ENCODE measurements around the gene PLPP3.

The PLPP3 gene

DNA sequence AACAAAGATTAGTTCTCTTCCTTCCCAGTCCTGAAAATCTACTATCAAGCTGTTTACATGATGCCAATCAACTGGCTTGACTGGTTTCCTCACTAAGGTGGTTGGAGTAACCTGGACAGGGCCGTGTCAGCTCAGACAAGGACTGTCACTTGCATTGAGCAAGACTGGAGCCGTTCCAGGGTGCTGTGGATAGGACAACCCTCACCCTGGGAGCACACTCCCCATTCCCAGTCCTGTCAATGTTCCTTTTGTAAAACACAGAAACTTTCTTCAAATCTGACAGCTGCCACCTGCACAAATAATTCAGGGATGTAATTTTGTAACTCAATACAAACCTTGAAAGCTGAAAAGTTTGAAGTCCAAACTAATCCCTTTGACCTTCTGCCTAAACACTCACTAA, 31.4 kb downstream of the PLPP3 start:
- DNase-seq (ENCODE audit: low read depth) = no peak

DNA sequence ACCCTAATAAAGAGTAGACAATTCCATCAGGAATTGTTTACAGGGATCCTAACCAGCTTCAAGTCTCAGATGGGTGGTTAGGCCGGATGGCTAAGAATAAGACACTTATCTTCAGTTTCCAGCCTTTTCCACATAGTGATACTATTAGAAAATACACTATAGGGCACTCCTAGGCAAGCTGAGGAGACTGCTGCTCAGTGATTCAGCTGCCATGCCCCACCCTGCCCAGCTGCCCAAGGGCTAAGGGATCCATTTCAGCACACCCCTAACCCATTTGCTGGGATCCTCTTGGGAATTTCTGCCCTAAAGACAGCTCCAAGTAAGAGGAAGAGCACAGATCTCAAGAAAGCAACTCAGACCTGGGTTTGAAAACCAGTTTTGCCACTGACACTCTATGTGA, 31.9 kb downstream of the PLPP3 start:
- DNase-seq (ENCODE audit: low read depth) = no peak

DNA sequence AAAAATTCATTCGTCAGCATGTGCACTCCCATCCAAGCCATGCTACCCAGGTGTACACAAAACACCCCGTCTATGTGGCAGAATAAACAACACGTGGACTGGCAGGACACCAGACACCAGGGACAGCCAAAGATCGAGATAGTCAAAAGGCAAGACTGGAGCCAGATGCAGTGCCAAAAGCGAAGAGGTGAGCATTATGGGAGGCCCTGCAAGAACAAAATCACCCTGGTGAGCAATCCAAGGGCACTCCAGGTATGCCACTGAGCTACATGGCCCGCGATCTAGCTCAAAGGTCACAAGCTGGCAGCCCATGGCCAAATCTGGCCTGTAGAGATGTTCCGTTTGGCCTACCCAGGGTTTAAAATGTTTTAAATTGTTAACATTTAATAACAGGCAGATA, 33.7 kb downstream of the PLPP3 start:
- DNase-seq (ENCODE audit: low read depth) = no peak

DNA sequence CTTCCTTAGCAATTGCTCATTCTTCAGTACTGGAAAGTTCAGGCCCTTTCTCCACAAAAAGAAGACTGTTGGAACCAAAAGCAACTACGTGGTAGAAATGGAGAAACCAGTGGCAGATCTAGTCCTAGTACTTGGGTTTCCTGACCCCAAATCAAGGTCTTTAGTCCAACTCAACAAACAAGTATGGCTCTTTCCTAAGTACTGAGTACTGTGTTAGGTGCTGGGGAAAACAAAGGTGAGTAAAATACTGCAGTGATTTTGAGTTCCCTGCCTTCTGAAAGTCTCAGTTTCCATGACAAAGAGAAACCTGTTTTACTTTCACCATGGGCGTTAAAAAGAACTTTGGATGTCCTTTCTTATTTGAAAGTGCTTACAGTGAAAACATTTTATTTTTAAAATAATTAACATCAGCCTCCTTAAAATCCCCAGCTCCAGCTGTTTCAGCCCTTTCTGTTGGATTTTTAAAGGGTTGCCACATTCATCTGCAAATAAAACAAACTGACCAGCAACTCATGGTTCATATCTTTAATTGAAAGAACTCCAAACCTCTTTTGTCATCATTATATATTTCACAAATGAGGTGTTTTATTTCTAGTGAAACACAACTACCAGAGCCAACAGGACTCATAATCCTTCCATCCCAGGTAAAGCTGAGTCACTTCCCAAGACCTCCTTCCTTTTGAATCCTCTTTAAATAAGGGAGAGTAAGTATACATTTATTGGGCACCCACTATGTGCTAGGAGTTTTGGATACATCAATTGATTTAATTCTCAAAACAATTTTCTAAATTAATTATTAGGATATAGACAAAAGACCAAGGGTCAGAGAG, 35.4 kb downstream of the PLPP3 start:
- no peak for DNase-seq (ENCODE audit: low read depth)

DNA sequence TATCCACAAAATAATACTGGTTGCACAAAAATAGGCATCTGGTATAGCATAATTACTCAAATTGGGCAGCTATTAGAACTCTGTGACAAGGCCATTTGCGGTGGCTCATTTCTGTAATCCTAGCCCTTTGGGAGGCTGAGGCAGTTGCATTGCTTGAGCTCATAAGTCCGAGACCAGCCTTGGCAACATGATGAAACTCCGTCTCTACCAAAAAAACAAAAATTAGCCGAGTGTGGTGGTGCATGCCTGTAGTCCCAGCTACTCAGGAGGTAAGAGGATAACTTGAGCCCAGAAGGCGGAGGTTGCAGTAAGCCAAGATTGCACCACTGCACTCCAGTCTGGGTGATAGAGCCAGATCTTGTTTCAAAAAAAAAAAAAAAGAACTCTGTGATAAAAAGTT, 36.7 kb downstream of the PLPP3 start:
- DNase-seq (ENCODE audit: low read depth) = no peak

DNA sequence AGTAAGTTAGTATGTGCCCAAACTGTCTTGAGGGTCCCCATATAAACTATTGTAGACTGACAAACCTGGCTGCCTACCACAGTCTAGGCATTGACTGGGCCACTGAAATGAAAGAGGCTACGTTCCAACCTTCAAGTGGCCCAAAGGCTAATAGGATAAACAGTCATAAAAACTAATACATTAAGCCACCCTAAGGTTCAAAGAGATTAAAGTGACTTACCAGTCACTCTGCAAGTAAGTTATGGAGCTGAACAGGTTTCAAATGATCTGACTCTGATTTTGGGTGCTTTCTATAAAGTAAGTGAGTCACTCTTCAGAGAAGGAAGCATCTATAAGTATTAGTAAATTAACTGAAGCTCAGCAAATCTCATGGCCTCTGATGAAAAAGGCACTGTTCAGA, 38.0 kb downstream of the PLPP3 start:
- DNase-seq (ENCODE audit: low read depth) = no peak

DNA sequence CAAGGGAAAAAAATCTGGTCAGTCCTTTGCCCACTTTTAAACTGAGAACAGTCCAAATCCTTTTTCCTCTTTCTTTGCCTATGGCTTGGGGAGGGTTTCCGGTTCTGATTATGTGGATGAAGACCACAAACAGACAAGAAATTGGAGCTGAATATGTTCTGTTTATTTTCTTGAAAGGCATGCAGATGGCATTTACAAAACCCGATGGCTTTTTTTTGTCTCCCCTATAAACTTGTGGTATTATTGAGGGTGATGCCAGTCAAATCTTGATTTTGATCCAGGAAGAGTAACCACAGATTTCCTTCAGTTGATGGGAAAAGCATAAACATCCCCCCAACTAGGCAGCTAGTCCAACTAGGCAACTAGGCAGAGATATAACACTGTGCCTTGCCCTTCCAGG, 38.9 kb downstream of the PLPP3 start:
- DNase-seq (ENCODE audit: low read depth) = no peak

DNA sequence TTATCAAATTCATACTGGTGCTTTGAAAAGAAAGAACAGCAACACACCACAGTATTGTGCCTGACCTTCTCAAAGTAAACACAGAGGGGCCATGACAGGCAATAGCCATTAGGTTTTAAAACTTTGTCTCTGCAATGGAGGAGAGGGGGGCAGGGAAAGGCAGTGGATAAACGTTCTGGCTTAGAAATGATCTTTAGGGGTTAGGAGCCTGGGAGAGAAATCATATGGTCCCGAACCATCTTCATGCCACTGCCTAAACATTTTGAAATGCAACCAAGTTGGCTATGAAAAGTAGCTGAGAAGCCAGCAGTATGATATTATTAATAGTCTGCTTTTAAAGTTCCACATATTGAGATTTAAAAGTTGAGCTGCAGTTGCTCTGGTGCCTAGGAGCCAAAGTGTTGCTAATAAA, 39.8 kb downstream of the PLPP3 start:
- DNase-seq (ENCODE audit: low read depth) = no peak

DNA sequence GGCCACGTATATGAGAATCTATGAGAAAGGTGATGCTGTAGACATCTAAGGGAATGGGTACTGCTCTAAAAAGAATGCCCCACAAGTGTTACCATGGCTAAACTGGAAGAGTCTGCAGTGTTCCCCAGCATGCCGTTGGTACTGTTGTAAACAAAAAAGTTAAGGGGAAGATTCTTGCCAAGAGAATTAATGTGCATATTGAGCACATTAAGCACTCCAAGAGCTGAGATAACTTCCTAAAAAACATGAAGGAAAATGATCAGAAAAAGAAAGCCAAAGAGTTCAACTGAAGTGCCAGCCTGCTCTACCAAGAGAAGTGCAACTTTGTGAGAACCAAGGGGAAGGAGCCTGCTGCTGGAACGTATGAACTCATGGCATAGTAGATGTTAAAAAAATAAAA, 40.8 kb downstream of the PLPP3 start:
- DNase-seq (ENCODE audit: low read depth) = no peak

DNA sequence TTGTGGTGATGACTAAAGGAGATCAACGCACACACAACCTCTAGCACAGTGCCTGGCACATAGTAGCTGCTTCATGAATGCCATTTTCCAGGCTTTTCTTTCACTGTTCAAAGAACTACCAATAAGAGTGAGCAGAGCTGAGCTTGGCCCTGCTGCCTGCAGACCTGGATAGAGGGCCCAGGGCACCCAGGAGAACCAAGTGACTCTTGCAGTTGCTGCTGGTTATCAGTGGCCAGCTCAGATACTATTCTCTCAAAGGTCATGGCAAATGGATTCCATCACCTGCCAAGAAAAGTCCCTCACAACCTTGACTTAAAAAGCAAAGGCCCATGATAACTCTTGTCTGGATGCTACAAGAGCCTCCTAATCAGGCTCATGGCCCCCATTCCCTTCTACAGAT, 41.7 kb downstream of the PLPP3 start:
- DNase-seq (ENCODE audit: low read depth) = no peak

DNA sequence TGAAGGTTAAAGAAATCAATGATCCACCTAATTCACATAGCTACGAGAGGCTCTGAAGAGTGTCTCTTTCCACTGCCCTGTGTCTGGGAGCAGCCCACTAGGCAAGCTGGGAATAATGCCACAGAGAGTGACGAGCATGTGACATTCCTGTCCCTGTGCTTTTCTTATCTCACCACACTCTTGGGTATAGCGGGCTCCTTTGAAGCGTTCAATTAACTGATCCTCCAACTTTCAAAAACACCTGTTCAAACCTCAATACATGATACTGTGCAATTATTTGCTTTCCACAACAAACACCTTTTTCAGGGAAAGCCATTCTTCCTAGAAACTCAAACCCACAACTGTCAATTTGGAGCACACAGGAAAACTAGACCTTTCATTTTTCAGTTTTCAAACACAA, 43.4 kb downstream of the PLPP3 start:
- DNase-seq (ENCODE audit: low read depth) = no peak

DNA sequence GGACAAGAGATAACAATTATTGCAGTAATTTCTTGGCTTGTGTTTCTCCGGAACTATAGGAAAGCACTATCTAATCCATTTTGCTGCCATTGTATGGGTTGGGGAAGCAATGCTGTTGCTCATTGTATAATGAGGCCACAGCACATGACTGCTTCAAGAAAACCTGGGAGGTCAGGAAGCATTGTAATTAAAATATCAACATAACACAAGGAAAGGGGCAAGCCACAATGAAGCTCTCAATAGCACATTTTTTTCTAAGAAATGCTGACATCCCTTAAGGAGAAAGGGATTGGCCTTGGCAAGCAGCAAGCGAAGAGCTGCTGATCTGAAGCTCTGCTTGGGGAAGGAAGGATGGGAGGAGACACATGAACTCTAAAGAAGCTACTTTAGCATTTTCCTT, 44.0 kb downstream of the PLPP3 start:
- no peak for DNase-seq (ENCODE audit: low read depth)

DNA sequence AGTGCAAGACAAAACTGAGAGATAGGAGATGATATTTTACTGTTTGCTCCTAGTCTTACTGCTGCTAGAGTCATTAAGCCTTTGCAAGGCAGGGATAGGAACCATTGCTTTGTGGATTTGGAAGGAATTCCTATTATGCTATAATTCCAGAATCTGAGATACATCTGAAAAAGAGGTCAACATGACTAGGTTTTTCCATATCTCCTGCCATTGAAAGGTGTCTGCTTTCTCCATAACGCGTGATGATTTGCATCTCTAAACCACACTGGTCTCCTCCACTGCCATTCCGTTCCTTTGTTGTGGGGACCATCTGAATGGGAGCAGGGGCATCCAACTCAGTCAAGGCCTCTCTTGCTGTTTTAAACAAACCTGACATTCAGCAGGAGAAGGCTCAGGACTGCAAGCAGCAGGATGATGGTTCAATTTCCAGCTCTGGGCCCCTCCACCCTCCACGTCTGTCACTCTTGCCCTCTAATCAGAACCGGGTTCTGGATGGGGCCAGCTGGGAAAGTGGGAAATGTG, 45.2 kb downstream of the PLPP3 start:
- DNase-seq (ENCODE audit: low read depth) = no peak

DNA sequence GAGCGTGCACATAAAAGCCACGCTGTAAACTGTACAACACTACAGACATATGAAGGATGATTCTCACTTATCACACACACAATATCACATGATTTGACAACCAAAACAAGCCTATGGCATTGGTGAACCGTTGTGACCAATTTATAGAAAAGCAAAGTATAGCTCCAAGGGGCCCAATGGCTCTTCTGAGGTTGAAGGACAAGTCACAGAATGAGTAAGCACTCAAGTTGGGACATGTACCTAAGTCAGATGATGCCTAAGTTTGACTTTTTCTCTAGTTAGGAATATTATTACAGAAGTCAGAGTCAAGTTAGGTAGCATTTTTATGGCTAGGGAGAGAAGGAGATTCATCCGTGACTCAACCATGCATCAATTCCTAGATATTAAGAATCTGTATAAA, 45.7 kb downstream of the PLPP3 start:
- no peak for DNase-seq (ENCODE audit: low read depth)

DNA sequence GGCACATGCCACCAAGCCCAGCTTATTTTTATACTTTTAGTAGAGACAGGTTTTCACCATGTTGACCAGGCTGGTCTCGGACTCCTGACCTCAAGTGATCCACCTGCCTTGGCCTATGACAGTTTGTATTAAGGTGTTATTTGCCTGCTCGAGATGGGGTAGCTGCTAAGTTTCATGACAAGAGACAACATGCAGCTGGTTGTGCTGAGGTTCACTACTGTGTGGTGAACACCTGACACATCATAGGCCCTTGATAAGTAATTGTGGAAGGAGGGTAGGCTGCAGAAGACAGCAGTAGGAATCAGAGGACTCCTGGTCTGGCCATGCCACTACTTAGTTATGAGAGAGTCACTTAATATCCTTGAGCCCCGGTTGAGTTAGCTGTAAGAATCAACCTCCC, 46.2 kb downstream of the PLPP3 start:
- DNase-seq (ENCODE audit: low read depth) = no peak

DNA sequence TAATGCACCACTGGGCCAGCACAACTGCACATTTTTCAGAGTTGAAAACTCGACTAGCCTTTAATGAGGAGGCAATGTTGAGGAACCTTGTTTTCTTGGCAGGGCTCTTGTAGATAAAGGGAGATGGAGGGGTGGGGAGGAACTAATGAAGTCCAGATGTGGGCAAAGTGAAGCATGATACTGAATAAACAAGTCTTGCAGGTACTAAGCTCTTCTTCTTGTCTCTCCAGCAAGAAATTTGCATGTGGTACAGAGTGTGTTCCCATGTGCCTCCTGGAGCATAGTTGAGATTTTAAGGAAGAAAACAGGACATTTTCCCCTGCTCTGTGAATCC, 47.0 kb downstream of the PLPP3 start:
- DNase-seq (ENCODE audit: low read depth) = no peak

DNA sequence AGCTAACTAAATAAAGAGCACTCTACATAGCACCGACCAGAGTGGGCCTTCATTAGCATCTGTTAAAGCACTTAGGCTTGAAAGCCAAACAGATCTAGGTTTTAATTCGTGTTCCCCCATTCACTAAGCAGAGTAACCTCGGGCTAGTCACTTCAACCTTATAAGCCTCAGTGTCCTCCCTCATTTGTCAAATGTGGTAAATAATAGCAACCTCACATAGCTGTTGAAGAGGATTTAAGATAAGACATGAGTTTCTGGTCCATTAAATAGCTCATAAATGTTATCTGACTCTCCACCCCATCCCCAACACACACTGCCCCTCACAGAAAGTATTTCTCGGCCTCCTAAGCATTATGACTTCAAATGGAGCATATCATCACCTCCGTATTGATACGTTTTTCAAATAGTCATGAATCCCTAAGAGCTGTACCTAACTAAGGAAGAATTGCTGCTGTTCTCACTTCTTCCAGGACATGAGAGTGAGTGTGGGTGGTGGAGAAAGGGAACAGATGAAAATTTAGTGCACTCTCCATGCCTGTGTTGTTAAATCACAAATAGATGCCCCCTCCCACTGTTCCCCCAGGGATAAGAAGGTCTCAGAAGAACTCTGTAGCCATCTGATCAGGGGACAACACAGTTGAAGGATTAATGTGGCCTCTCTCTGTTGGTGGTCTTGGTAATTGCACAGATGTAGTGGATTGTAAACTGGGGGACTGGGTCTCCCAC, 47.6 kb downstream of the PLPP3 start:
- DNase-seq (ENCODE audit: low read depth) = no peak

DNA sequence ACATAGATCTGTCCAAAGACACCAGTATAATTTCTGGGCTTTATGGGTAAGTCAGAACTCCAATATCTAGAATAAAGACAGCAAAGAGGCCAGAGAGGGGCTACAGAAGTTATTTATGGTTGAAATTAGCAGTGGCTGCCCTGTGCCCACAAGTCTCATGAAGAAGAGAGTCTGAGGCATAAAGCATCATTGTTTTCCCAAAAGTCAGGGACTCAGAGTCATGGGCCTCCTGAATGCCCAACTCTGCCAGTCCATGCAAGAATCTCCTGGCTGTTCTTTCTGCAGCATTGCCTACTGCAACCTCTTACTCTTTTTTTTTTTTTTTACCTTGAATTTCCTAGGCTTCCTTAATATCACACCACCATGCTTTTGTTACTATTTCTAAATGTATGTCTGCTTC, 49.6 kb downstream of the PLPP3 start:
- DNase-seq (ENCODE audit: low read depth) = no peak

DNA sequence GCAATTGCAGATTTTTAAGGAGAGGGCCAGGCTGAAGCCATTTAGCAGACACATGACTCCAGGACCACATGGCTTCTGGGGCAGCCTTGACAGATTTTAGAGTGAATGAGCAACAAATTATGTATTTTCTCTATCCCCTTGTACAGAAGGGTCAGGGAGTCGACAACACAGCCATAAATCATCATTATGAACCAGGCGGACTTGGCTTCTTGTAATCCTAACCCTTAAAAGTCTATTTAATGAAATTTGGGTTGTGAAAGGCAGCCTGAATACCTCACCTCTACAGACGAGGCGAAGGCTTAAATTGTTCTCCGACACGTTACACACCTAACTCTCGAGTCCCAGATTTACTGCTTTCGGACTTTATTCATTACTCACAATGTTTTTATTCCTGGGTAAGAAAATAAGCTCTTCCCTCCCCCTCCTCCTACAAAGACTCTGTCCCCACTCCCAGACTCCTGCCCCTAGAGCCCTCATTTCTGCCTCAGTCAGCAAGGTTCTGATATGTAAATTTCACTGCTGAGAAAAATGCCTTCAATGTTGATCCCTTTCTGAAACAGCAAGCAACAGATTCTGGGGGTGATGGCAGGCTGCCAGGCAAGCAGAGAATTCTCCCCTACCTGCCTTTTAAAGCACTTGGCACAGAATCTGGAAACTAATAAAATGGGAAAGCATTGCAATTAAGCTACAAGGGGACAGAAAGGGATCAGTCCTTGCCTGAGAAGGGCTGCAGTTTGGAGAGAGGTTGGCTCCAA, 51.6 kb downstream of the PLPP3 start:
- DNase-seq (ENCODE audit: low read depth) = no peak

DNA sequence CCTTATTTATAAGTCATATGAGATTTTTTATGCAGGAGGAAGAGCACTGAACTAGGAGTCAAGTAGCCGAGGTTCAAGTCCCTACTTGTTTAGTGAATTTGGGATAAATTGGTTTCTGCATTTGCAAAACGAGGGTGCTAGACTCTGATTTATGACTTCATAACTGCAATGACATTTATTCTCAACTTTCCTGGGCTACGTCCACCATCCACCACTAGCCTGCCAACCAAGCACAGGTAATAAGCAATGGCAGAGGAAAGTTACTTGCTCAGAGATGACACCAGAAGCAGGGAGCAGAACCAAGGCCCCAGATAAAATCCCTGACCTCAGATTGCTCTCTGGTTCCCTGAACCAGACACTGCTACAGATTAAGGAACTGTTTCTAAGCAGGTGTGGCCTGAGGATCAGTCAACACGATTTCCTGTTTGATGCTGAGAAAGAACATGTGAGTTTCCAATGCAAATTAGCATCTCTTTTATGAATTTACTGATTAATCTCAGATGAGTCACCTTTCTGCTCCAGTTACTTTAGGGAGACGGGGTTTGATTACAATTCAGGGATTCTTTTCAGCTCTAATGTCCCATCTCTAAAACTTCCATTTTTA, 52.7 kb downstream of the PLPP3 start:
- DNase-seq (ENCODE audit: low read depth) = no peak

DNA sequence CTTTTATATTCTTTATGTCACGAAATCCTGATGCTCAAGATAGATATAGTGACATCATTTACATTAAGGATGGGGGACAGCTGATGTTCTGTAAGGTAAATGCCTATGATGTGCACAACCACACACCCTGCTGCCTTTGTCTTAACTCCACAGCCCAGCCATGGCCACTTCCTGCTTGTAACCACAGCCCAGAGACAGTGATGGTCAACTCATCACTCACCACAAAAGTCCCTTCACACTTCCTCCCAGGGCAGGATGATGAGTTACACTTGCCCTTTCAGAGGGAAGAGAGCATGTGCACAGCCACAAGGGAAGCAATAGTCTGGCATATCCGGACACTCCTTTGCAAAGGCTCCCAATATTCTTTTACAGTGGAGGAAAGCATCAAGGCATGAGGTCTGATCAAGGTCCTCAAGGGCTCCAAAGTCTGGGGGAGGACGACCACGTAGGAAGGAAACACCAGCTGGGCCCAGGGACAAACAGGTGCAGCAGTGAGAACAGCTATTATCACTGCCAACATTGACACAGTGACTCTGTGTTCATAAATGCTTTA, 53.8 kb downstream of the PLPP3 start:
- no peak for DNase-seq (ENCODE audit: low read depth)

DNA sequence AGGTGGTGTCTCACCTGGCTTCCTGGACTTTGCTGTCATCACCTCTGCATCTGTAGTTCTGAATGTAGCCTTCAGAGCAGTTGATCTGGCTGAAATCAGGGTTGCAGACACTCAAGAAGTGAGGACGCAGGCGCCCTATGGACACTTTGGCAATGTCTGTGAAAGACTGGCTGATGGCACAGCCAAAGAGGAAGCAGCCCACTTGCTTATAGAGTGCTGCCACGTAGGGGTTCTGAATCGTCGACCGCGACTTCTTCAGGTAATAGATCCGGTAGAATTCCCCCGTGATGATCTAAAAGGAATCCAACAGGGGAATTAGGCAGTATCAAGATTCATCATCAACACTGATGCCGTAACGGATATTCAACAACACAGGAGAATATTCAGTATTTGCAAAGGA, 55.1 kb downstream of the PLPP3 start:
- DNase-seq (ENCODE audit: low read depth) = no peak
